GM12891 (cell line): ENCODE results near the gene LCN6.
A peak's percentile ranks its signal among the peaks of the same experiment; 100 is the strongest.

ENCODE experiments used
- DNase-seq: peaks from one replicate; pipeline ENCODE4 v3.0.0; 2011; ENCODE audit warnings: low spot score; ENCODE audit not compliant: insufficient read length
- FAIRE-seq: peaks from 2 replicates; lab custom pipeline; 2011; peaks lifted over from hg19 to GRCh38; lab: Jason Lieb, UNC
- PAX5 ChIP-seq: IDR thresholded peaks from 2 replicates; pipeline ENCODE4 v1.6.1; 2011; ENCODE audit warnings: low read length, moderate library complexity, mild to moderate bottlenecking; ENCODE audit not compliant: insufficient read depth, severe bottlenecking
- POLR2A ChIP-seq: IDR thresholded peaks from 2 replicates; pipeline ENCODE4 v1.6.1; 2011; ENCODE audit warnings: low read depth, low read length, control low read depth
- POLR2AphosphoS5 ChIP-seq: IDR thresholded peaks from 2 replicates; pipeline ENCODE4 v1.6.1; 2011; ENCODE audit warnings: low read depth, low read length, control low read depth
- POU2F2 ChIP-seq: IDR thresholded peaks from 2 replicates; pipeline ENCODE4 v1.6.1; 2011; ENCODE audit warnings: low read depth, mild to moderate bottlenecking, control low read depth, low read length, moderate library complexity
- SPI1 ChIP-seq: IDR thresholded peaks from 2 replicates; pipeline ENCODE4 v1.6.1; 2011; ENCODE audit warnings: low read depth, low read length, control low read depth
- TAF1 ChIP-seq: IDR thresholded peaks from 2 replicates; pipeline ENCODE4 v1.6.1; 2011; ENCODE audit warnings: low read depth, low read length, control low read depth

LCN6 gene

GRCh38 chr9:136720251-136720897, 28.0 kb downstream of the LCN6 start:
- FAIRE-seq: no peak
- DNase-seq: no peak
- TF ChIP-seq POLR2A: no peak
- no peak for TF ChIP-seq POLR2AphosphoS5
- TF ChIP-seq POU2F2: no peak
- no peak for TF ChIP-seq SPI1
- TF ChIP-seq TAF1: no peak
- no peak for TF ChIP-seq PAX5

- TF ChIP-seq POLR2A: no peak
- TF ChIP-seq SPI1: no peak
- no peak for TF ChIP-seq TAF1
- no peak for TF ChIP-seq POU2F2
- TF ChIP-seq POLR2AphosphoS5: no peak
- no peak for TF ChIP-seq PAX5
- FAIRE-seq: peak; percentile 28
- no peak for DNase-seq
Measured at GRCh38 chr9:136719195-136719880, 29.0 kb downstream of the LCN6 start.

GRCh38 chr9:136718345-136719194, 29.8 kb downstream of the LCN6 start:
- FAIRE-seq (no peak), DNase-seq (no peak)
- no peak for TF ChIP-seq PAX5
- TF ChIP-seq POU2F2: no peak
- no peak for TF ChIP-seq TAF1
- no peak for TF ChIP-seq SPI1
- no peak for TF ChIP-seq POLR2AphosphoS5
- TF ChIP-seq POLR2A: no peak

GRCh38 chr9:136717399-136717798, 30.9 kb downstream of the LCN6 start:
- DNase-seq (no peak), FAIRE-seq (no peak)
- TF ChIP-seq PAX5 (no peak), SPI1 (no peak), POU2F2 (no peak)

GRCh38 chr9:136714893-136715274, 33.4 kb downstream of the LCN6 start:
- TF ChIP-seq PAX5 (no peak), POLR2AphosphoS5 (no peak), POLR2A (no peak)
- DNase-seq (no peak), FAIRE-seq (no peak)

GRCh38 chr9:136714096-136714892, 34.0 kb downstream of the LCN6 start:
- FAIRE-seq: no peak

GRCh38 chr9:136713550-136713949, 34.8 kb downstream of the LCN6 start:
- DNase-seq: no peak
- TF ChIP-seq SPI1: no peak
- TF ChIP-seq POU2F2: no peak
- TF ChIP-seq POLR2AphosphoS5: no peak
- TF ChIP-seq POLR2A: no peak
- FAIRE-seq: no peak

More at GRCh38 chr9:136714096-136714892, 34.0 kb downstream of the LCN6 start:
- TF ChIP-seq SPI1 (no peak), PAX5 (no peak), POLR2A (no peak), POLR2AphosphoS5 (no peak), POU2F2 (no peak), TAF1 (no peak)
- no peak for DNase-seq

GRCh38 chr9:136712690-136713544, 35.4 kb downstream of the LCN6 start:
- FAIRE-seq (no peak), DNase-seq (no peak)
- TF ChIP-seq TAF1 (no peak), POLR2A (no peak), POLR2AphosphoS5 (no peak), PAX5 (no peak), SPI1 (no peak), POU2F2 (no peak)
